ENCODE results near the gene CLEC20A.

- no peak for TF ChIP-seq CTCF (IDR thresholded peaks at IDR 0.05)
- no peak for TF ChIP-seq POLR2A (IDR thresholded peaks at IDR 0.05)
Observed at GRCh38 chr1:178509414-178510007, 12.7 kb upstream of the CLEC20A start.
